HEK293 (cell line): Measurements from ENCODE around the gene PPCDC.
A peak's percentile ranks its signal among the peaks of the same experiment; 100 is the strongest.

Experiments
- HOXC10 ChIP-seq: sonication (generic); formaldehyde crosslinking; IDR thresholded peaks from 2 replicates; pipeline ENCODE4 v1.8.1; 2023; ENCODE audit warnings: mild to moderate bottlenecking, missing genetic modification reagents
- MYNN ChIP-seq: fragments of 450-650 bp; formaldehyde crosslinking; IDR thresholded peaks from 2 replicates; pipeline ENCODE4 v1.5.1; 2016; ENCODE audit warnings: missing biosample characterization, missing genetic modification characterization, borderline replicate concordance
- OSR2 ChIP-seq: fragments of 450-650 bp; formaldehyde crosslinking; IDR thresholded peaks from 2 replicates; pipeline ENCODE4 v1.5.1; 2016; ENCODE audit warnings: missing biosample characterization, missing genetic modification characterization
- PRDM1 ChIP-seq: fragments of 450-650 bp; formaldehyde crosslinking; IDR thresholded peaks from 2 replicates; pipeline ENCODE4; 2016; ENCODE audit warnings: missing biosample characterization, missing genetic modification characterization
- SCRT1 ChIP-seq: fragments of 450-650 bp; formaldehyde crosslinking; IDR thresholded peaks from 2 replicates; pipeline ENCODE4 v1.5.1; 2016; ENCODE audit warnings: missing biosample characterization, missing genetic modification characterization, borderline replicate concordance
- TCF7L2 ChIP-seq: IDR thresholded peaks from 2 replicates; pipeline ENCODE4 v1.6.1; 2011; ENCODE audit warnings: low read depth, mild to moderate bottlenecking, inconsistent platforms, low read length, moderate library complexity, borderline replicate concordance
- WT1 ChIP-seq: fragments of 450-650 bp; formaldehyde crosslinking; IDR thresholded peaks from 2 replicates; pipeline ENCODE4 v1.5.1; 2016; ENCODE audit warnings: missing biosample characterization, missing genetic modification characterization
- YY1 ChIP-seq: fragments of 450-650 bp; formaldehyde crosslinking; IDR thresholded peaks from 2 replicates; pipeline ENCODE4 v1.5.1; 2018; ENCODE audit warnings: missing biosample characterization, missing genetic modification characterization
- ZFHX2 ChIP-seq: fragments of 450-650 bp; formaldehyde crosslinking; conservative IDR thresholded peaks from 2 replicates; pipeline ENCODE4 v1.5.1; 2016; ENCODE audit warnings: missing biosample characterization, missing genetic modification characterization
- ZNF10 ChIP-seq: fragments of 450-650 bp; formaldehyde crosslinking; IDR thresholded peaks from 2 replicates; pipeline ENCODE4 v1.5.1; 2017; ENCODE audit warnings: missing biosample characterization, missing genetic modification characterization
- ZNF169 ChIP-seq: fragments of 450-650 bp; formaldehyde crosslinking; IDR thresholded peaks from 2 replicates; pipeline ENCODE4 v1.5.1; 2016; ENCODE audit warnings: missing biosample characterization, missing genetic modification characterization
- ZNF202 ChIP-seq: fragments of 450-650 bp; formaldehyde crosslinking; IDR thresholded peaks from 2 replicates; pipeline ENCODE4 v1.5.1; 2016; ENCODE audit warnings: missing biosample characterization, missing genetic modification characterization, borderline replicate concordance
- ZNF223 ChIP-seq: fragments of 450-650 bp; formaldehyde crosslinking; IDR thresholded peaks from 2 replicates; pipeline ENCODE4 v1.5.1; 2016; ENCODE audit warnings: missing biosample characterization, missing genetic modification characterization
- ZNF266 ChIP-seq: fragments of 450-650 bp; formaldehyde crosslinking; IDR thresholded peaks from 2 replicates; pipeline ENCODE4 v1.5.1; 2016; ENCODE audit warnings: missing biosample characterization, missing genetic modification characterization, low read depth
- ZNF394 ChIP-seq: fragments of 450-650 bp; formaldehyde crosslinking; IDR thresholded peaks from 2 replicates; pipeline ENCODE4 v1.5.1; 2016; ENCODE audit warnings: missing biosample characterization, missing genetic modification characterization, mild to moderate bottlenecking, moderate library complexity, borderline replicate concordance
- ZNF433 ChIP-seq: fragments of 450-650 bp; formaldehyde crosslinking; IDR thresholded peaks from 2 replicates; pipeline ENCODE4 v1.5.1; 2016; ENCODE audit warnings: missing biosample characterization, missing genetic modification characterization, low read depth
- ZNF48 ChIP-seq: fragments of 450-650 bp; formaldehyde crosslinking; IDR thresholded peaks from 2 replicates; pipeline ENCODE4 v1.5.1; 2016; ENCODE audit warnings: missing biosample characterization, missing genetic modification characterization
- ZNF510 ChIP-seq: fragments of 450-650 bp; formaldehyde crosslinking; IDR thresholded peaks from 2 replicates; pipeline ENCODE4 v1.5.1; 2018; ENCODE audit warnings: mild to moderate bottlenecking, missing genetic modification characterization, missing biosample characterization; ENCODE audit not compliant: insufficient replicate concordance
- ZNF626 ChIP-seq: fragments of 450-650 bp; sonication (Bioruptor Pico); formaldehyde crosslinking; IDR thresholded peaks from 2 replicates; pipeline ENCODE4 v1.5.1; 2018; ENCODE audit warnings: missing biosample characterization, missing genetic modification characterization, inconsistent platforms
- ZNF658 ChIP-seq: fragments of 450-650 bp; formaldehyde crosslinking; IDR thresholded peaks from 2 replicates; pipeline ENCODE4; 2016; ENCODE audit warnings: missing biosample characterization, missing genetic modification characterization
- ZNF707 ChIP-seq: fragments of 450-650 bp; formaldehyde crosslinking; IDR thresholded peaks from 2 replicates; pipeline ENCODE4 v1.5.1; 2016; ENCODE audit warnings: missing biosample characterization, missing genetic modification characterization
- ZNF776 ChIP-seq: fragments of 450-650 bp; formaldehyde crosslinking; IDR thresholded peaks from 2 replicates; pipeline ENCODE4 v1.5.0; 2017; ENCODE audit warnings: missing biosample characterization, missing genetic modification characterization, borderline replicate concordance
- ZNF837 ChIP-seq: fragments of 450-650 bp; formaldehyde crosslinking; IDR thresholded peaks from 2 replicates; pipeline ENCODE4 v1.5.1; 2016; ENCODE audit warnings: missing biosample characterization, missing genetic modification characterization
- ZSCAN16 ChIP-seq: fragments of 450-650 bp; formaldehyde crosslinking; IDR thresholded peaks from 2 replicates; pipeline ENCODE4 v1.5.1; 2016; ENCODE audit warnings: missing biosample characterization, missing genetic modification characterization
- TF ChIP-seq, protein P1 (sequence below): fragments of 450-650 bp; formaldehyde crosslinking; optimal IDR thresholded peaks from 2 replicates; pipeline ENCODE3; 2016; ENCODE audit warnings: missing biosample characterization, mild to moderate bottlenecking, missing genetic modification characterization
- TF ChIP-seq, protein P2 (sequence below): fragments of 450-650 bp; formaldehyde crosslinking; IDR thresholded peaks from 2 replicates; pipeline ENCODE4 v1.5.1; 2016; ENCODE audit warnings: missing biosample characterization, missing genetic modification characterization, low read depth
- TF ChIP-seq, protein P3 (sequence below): fragments of 450-650 bp; formaldehyde crosslinking; IDR thresholded peaks from 2 replicates; pipeline ENCODE4 v1.5.1; 2017; ENCODE audit warnings: missing biosample characterization, missing genetic modification characterization
- TF ChIP-seq, protein P4 (sequence below): fragments of 450-650 bp; formaldehyde crosslinking; IDR thresholded peaks from 2 replicates; pipeline ENCODE4 v1.5.1; 2017; ENCODE audit warnings: missing biosample characterization, missing genetic modification characterization
- TF ChIP-seq, protein P5 (sequence below): fragments of 450-650 bp; formaldehyde crosslinking; IDR thresholded peaks from 2 replicates; pipeline ENCODE4 v1.5.1; 2016; ENCODE audit warnings: missing biosample characterization, missing genetic modification characterization
- TF ChIP-seq, protein P6 (sequence below): fragments of 450-650 bp; formaldehyde crosslinking; IDR thresholded peaks from 2 replicates; pipeline ENCODE4 v1.5.1; 2016; ENCODE audit warnings: missing biosample characterization, missing genetic modification characterization

Gene PPCDC

DNA sequence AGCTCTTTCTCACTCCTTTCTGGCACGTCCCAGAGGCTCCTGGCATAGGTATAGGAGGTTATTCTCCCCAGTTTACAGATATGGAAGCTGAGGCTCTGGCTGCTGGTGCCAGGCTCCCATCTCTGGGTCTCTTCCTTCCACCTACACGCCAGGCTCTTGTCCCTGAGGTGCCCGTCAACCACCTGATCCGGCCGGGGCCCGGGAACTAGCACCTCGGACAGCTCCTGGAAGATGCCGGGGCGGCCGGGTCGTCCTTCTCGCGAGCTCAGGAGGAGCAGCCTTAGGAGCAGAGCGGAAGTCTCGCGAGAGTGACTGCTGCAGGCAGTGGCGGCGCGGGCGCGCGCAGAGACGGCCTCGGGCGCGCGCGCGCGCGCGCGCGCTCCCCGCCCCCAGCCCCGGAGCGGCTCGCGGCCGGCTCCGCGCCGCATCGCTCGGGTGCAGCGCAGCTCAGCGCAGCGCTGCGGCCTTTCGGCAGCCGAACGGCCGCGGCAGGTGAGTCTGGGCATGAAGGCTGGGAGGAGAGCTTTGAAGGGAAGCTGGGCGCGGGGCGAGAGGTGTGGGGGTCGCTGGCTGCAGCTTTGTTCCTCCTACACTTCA is 28.1 kb upstream of the PPCDC start, which contains the start of gene SCAMP5 (continued):
- TF ChIP-seq ZNF202 (no peak), ZSCAN16 (no peak), ZNF837 (tag by site-specific recombination) (no peak), ZNF776 (tag by site-specific recombination) (no peak), ZFHX2 (tag by site-specific recombination) (peak; percentile 2; the same call in 1 of the 2 replicates), ZNF223 (no peak), SCRT1 (tag by site-specific recombination) (peak; percentile 8; the same call in 1 of the 2 replicates), ZNF433 (tag by site-specific recombination) (no peak), ZNF10 (tag by site-specific recombination) (no peak), TCF7L2 (no peak), ZNF266 (tag by site-specific recombination) (no peak), PRDM1 (tag by site-specific recombination) (no peak), ZNF169 (tag by site-specific recombination) (no peak), ZNF626 (no peak), ZNF394 (tag by site-specific recombination) (0 out of 2 replicates have a peak, but pooled peaks have one; percentile 24), MYNN (tag by site-specific recombination) (no peak), WT1 (tag by site-specific recombination) (no peak), HOXC10 (no peak), ZNF510 (tag by site-specific recombination) (no peak), ZNF707 (no peak), YY1 (tag by site-specific recombination) (no peak), ZNF658 (no peak), OSR2 (no peak), ZNF48 (tag by site-specific recombination) (no peak)
- TF ChIP-seq, protein P1, sequence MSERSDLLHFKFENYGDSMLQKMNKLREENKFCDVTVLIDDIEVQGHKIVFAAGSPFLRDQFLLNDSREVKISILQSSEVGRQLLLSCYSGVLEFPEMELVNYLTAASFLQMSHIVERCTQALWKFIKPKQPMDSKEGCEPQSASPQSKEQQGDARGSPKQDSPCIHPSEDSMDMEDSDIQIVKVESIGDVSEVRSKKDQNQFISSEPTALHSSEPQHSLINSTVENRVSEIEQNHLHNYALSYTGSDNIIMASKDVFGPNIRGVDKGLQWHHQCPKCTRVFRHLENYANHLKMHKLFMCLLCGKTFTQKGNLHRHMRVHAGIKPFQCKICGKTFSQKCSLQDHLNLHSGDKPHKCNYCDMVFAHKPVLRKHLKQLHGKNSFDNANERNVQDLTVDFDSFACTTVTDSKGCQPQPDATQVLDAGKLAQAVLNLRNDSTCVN, result peak; percentile 72
- TF ChIP-seq, protein P2, sequence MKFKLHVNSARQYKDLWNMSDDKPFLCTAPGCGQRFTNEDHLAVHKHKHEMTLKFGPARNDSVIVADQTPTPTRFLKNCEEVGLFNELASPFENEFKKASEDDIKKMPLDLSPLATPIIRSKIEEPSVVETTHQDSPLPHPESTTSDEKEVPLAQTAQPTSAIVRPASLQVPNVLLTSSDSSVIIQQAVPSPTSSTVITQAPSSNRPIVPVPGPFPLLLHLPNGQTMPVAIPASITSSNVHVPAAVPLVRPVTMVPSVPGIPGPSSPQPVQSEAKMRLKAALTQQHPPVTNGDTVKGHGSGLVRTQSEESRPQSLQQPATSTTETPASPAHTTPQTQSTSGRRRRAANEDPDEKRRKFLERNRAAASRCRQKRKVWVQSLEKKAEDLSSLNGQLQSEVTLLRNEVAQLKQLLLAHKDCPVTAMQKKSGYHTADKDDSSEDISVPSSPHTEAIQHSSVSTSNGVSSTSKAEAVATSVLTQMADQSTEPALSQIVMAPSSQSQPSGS (tag by site-specific recombination), result no peak
- TF ChIP-seq, protein P3, sequence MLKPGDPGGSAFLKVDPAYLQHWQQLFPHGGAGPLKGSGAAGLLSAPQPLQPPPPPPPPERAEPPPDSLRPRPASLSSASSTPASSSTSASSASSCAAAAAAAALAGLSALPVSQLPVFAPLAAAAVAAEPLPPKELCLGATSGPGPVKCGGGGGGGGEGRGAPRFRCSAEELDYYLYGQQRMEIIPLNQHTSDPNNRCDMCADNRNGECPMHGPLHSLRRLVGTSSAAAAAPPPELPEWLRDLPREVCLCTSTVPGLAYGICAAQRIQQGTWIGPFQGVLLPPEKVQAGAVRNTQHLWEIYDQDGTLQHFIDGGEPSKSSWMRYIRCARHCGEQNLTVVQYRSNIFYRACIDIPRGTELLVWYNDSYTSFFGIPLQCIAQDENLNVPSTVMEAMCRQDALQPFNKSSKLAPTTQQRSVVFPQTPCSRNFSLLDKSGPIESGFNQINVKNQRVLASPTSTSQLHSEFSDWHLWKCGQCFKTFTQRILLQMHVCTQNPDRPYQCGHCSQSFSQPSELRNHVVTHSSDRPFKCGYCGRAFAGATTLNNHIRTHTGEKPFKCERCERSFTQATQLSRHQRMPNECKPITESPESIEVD (tag by site-specific recombination), result no peak
- TF ChIP-seq, protein P4, sequence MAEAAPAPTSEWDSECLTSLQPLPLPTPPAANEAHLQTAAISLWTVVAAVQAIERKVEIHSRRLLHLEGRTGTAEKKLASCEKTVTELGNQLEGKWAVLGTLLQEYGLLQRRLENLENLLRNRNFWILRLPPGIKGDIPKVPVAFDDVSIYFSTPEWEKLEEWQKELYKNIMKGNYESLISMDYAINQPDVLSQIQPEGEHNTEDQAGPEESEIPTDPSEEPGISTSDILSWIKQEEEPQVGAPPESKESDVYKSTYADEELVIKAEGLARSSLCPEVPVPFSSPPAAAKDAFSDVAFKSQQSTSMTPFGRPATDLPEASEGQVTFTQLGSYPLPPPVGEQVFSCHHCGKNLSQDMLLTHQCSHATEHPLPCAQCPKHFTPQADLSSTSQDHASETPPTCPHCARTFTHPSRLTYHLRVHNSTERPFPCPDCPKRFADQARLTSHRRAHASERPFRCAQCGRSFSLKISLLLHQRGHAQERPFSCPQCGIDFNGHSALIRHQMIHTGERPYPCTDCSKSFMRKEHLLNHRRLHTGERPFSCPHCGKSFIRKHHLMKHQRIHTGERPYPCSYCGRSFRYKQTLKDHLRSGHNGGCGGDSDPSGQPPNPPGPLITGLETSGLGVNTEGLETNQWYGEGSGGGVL (tag by site-specific recombination), result no peak
- TF ChIP-seq, protein P5, sequence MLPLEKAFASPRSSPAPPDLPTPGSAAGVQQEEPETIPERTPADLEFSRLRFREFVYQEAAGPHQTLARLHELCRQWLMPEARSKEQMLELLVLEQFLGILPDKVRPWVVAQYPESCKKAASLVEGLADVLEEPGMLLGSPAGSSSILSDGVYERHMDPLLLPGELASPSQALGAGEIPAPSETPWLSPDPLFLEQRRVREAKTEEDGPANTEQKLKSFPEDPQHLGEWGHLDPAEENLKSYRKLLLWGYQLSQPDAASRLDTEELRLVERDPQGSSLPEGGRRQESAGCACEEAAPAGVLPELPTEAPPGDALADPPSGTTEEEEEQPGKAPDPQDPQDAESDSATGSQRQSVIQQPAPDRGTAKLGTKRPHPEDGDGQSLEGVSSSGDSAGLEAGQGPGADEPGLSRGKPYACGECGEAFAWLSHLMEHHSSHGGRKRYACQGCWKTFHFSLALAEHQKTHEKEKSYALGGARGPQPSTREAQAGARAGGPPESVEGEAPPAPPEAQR (tag by site-specific recombination), result no peak
- TF ChIP-seq, protein P6, sequence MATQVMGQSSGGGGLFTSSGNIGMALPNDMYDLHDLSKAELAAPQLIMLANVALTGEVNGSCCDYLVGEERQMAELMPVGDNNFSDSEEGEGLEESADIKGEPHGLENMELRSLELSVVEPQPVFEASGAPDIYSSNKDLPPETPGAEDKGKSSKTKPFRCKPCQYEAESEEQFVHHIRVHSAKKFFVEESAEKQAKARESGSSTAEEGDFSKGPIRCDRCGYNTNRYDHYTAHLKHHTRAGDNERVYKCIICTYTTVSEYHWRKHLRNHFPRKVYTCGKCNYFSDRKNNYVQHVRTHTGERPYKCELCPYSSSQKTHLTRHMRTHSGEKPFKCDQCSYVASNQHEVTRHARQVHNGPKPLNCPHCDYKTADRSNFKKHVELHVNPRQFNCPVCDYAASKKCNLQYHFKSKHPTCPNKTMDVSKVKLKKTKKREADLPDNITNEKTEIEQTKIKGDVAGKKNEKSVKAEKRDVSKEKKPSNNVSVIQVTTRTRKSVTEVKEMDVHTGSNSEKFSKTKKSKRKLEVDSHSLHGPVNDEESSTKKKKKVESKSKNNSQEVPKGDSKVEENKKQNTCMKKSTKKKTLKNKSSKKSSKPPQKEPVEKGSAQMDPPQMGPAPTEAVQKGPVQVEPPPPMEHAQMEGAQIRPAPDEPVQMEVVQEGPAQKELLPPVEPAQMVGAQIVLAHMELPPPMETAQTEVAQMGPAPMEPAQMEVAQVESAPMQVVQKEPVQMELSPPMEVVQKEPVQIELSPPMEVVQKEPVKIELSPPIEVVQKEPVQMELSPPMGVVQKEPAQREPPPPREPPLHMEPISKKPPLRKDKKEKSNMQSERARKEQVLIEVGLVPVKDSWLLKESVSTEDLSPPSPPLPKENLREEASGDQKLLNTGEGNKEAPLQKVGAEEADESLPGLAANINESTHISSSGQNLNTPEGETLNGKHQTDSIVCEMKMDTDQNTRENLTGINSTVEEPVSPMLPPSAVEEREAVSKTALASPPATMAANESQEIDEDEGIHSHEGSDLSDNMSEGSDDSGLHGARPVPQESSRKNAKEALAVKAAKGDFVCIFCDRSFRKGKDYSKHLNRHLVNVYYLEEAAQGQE (tag by site-specific recombination), result peak; percentile 99
